A549 (cell line): ENCODE measurements around the gene ELMO3. TPM values are rescaled to one million over a fixed set of nuclear protein-coding genes. Genes with fewer than 3 reads are reported as not detected.

Source experiments
- ATAC-seq, 2 experiments: fragments of 200-7000 bp in 1 of 2; fragments of >200 bp in 1 of 2; cut with Nextera tagmentation in 1 of 2; cut with Tn5 transposase in 1 of 2; 3 replicates each; pipeline versions ENCODE4 v1.8.0 to v1.9.1; 2018 to 2020; ENCODE audit warnings: mild to moderate bottlenecking in 1 of 2, moderate library complexity in 1 of 2
- CTCF ChIA-PET: fragments of 300-600 bp; sonication (Branson Sonifier 250); formaldehyde crosslinking; extraction: SDS; loops from one replicate; lab custom pipeline; 2021; ENCODE audit warnings: antibody characterized with exemption, inconsistent platforms; lab: Yijun Ruan, JAX
- POLR2A ChIA-PET: fragments of 350-600 bp; formaldehyde crosslinking; extraction: SDS; loops from one replicate; lab custom pipeline; 2021; ENCODE audit warnings: antibody characterized with exemption, inconsistent platforms; lab: Yijun Ruan, JAX
- DNase-seq, 2 experiments: peaks; one replicate each; pipeline versions ENCODE4 v3.0.0 to v3.0.0-alpha.2; 2011 to 2016; ENCODE audit warnings: low read depth in 1 of 2, low spot score in 1 of 2
- FAIRE-seq: peaks from 2 replicates; lab custom pipeline; 2011; peaks lifted over from hg19 to GRCh38; lab: Jason Lieb, UNC
- H3K27ac ChIP-seq, 2 experiments: fragments of >200 bp; sonication (Bioruptor Twin); formaldehyde crosslinking; 3 replicates each; pipeline ENCODE4 v1.5.1; 2016 to 2017
- H3K4me1 ChIP-seq: fragments of >200 bp; sonication (Bioruptor Twin); formaldehyde crosslinking; 3 replicates; pipeline ENCODE4 v1.6.1; 2016
- H3K4me2 ChIP-seq: fragments of >200 bp; sonication (Bioruptor Twin); formaldehyde crosslinking; 3 replicates; pipeline ENCODE4 v1.6.1; 2016
- H3K4me3 ChIP-seq: fragments of >200 bp; sonication (Bioruptor Twin); formaldehyde crosslinking; 3 replicates; pipeline ENCODE4 v1.5.1; 2016
- H3K9me3 ChIP-seq: fragments of >200 bp; sonication (Bioruptor Twin); formaldehyde crosslinking; 3 replicates; pipeline ENCODE4 v1.6.1; 2016
- BCL3 ChIP-seq: fragments of >200 bp; sonication (Bioruptor Twin); formaldehyde crosslinking; IDR thresholded peaks from 3 replicates; pipeline ENCODE4 v1.6.1; 2016
- FOXS1 ChIP-seq: fragments of 250-450 bp; sonication (Bioruptor Pico); IDR thresholded peaks from 2 replicates; pipeline ENCODE4 v1.5.0; 2020; ENCODE audit warnings: mild to moderate bottlenecking, moderate library complexity
- HOXB13 ChIP-seq: fragments of 250-450 bp; sonication (Bioruptor Pico); IDR thresholded peaks from 2 replicates; pipeline ENCODE4 v1.5.0; 2020; ENCODE audit warnings: low read depth, mild to moderate bottlenecking, moderate library complexity
- HOXB5 ChIP-seq: fragments of 250-450 bp; sonication (Bioruptor Pico); IDR thresholded peaks from 2 replicates; pipeline ENCODE4 v1.5.0; 2020; ENCODE audit warnings: mild to moderate bottlenecking, moderate library complexity
- JUN ChIP-seq, 2 experiments: fragments of >200 bp; sonication (Bioruptor Twin); formaldehyde crosslinking; IDR thresholded peaks; 2 replicates in 1 of 2; 3 replicates in 1 of 2; pipeline ENCODE4 v1.6.1; 2016 to 2017
- MAX ChIP-seq: IDR thresholded peaks from 2 replicates; pipeline ENCODE4 v1.6.1; 2012
- MAZ ChIP-seq: fragments of 150-350 bp; IDR thresholded peaks from 2 replicates; pipeline ENCODE4 v1.6.1; 2014; ENCODE audit warnings: antibody characterized with exemption, low read depth, low read length, borderline replicate concordance
- NFE2L2 ChIP-seq: fragments of 150-350 bp; conservative IDR thresholded peaks from 2 replicates; pipeline ENCODE4 v1.6.1; 2014; ENCODE audit warnings: low read length
- NPAS2 ChIP-seq: fragments of 250-450 bp; sonication (Bioruptor Pico); IDR thresholded peaks from 2 replicates; pipeline ENCODE4 v1.8.0; 2022; ENCODE audit warnings: mild to moderate bottlenecking, moderate library complexity, borderline replicate concordance
- PBX3 ChIP-seq: IDR thresholded peaks from 2 replicates; pipeline ENCODE4 v1.6.1; 2012
- RAD21 ChIP-seq, 2 experiments: fragments of >200 bp in 1 of 2; sonication (Bioruptor Twin) in 1 of 2; formaldehyde crosslinking in 1 of 2; IDR thresholded peaks in 1 of 2; conservative IDR thresholded peaks in 1 of 2; 2 replicates in 1 of 2; 3 replicates in 1 of 2; pipeline ENCODE4 v1.6.1; 2012 to 2018; ENCODE audit warnings: inconsistent platforms in 1 of 2
- RARB ChIP-seq: fragments of 250-450 bp; sonication (Bioruptor Pico); IDR thresholded peaks from 2 replicates; pipeline ENCODE4 v1.8.0; 2021; ENCODE audit warnings: mild to moderate bottlenecking, moderate library complexity
- SMC3 ChIP-seq: fragments of >200 bp; sonication (Bioruptor Twin); formaldehyde crosslinking; IDR thresholded peaks from 3 replicates; pipeline ENCODE4 v1.6.1; 2018; ENCODE audit warnings: inconsistent platforms
- ZFP36 ChIP-seq: fragments of 450-650 bp; IDR thresholded peaks from 2 replicates; pipeline ENCODE4 v1.6.1; 2014; ENCODE audit warnings: borderline replicate concordance; ENCODE audit not compliant: partially characterized antibody
- ZNF302 ChIP-seq: fragments of 250-450 bp; sonication (Bioruptor Pico); IDR thresholded peaks from 2 replicates; pipeline ENCODE4 v1.9.0; 2021; ENCODE audit warnings: inconsistent platforms, mild to moderate bottlenecking, moderate library complexity
- ZSCAN20 ChIP-seq: fragments of 250-450 bp; sonication (Bioruptor Pico); IDR thresholded peaks from 2 replicates; pipeline ENCODE4 v1.8.0; 2022; ENCODE audit warnings: mild to moderate bottlenecking, moderate library complexity
- WGBS: methylation state at CpG from one replicate; pipeline ENCODE4 v1.1.6; 2017; ENCODE audit errors: missing lambda C conversion rate; 5-methylcytosine and 5-hydroxymethylcytosine counted together
- polyA plus RNA-seq, 4 experiments: library from polyadenylated mRNA; depleted of rRNA in 3 of 4; stranded (reverse); fragments of >200 nt; fragmentation: RNase III in 1 of 4; extraction: RNeasy Plus Mini Kit Qiagen cat#74134 plus additional on column Dnase treatment in 1 of 4; gene quantifications; 2 replicates in 3 of 4; 3 replicates in 1 of 4; pipeline ENCODE4 v1.2.3, GENCODE V29; 2011 to 2017
- TF ChIP-seq, protein P1 (sequence below): fragments of 250-450 bp; sonication (Bioruptor Pico); IDR thresholded peaks from 2 replicates; pipeline ENCODE4 v1.5.0; 2021; ENCODE audit warnings: mild to moderate bottlenecking, moderate library complexity, borderline replicate concordance
- TF ChIP-seq, protein P2 (sequence below): fragments of >200 bp; sonication (Bioruptor Twin); formaldehyde crosslinking; IDR thresholded peaks from 3 replicates; pipeline ENCODE4 v1.5.1; 2016

ELMO3 gene
- polyA plus RNA-seq, 2 of the 4 experiments (the other 2 are of a cell fraction), result 0.62 to 1.4 TPM

DNA sequence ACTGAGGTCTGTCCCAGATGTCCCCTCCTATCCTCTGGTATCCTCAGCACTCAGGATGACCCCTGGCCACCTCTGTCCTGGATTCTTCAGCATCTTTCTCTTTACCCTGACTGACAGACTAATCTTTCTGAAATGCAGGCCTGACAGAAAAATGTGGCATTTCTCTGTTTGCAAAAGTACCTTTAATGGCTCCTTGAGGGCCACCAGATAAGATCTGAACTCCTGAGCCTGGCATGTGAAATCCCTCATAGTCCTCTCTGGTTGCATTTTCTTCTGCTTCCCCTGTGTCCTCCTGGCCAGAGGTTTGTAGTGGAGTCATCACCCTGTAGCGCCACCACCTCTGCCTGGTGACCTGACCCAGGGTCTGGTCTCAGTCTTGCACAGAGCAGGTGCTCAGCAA lies 2.0 kb upstream of the ELMO3 start:
- DNase-seq (no peak), ATAC-seq (no peak), FAIRE-seq (no peak)
- POLR2A ChIA-PET, result no interaction called here
- no peak overlapping the region for H3K4me2 ChIP-seq
- H3K9me3 ChIP-seq, result no peaks in the 10 kb centered on the region
- H3K4me1 ChIP-seq, result peaks cover 22% of the 10 kb centered on the region
- CTCF ChIA-PET, result interaction anchor here (0.6 to 10.3 kb wide), 10 partner anchors 8 to 281 kb away, joined by 3 to 105 read pairs (median 8); partner anchors contain the start of genes EXOC3L1, FBXL8, FHOD1 and TRADD
- no peak for TF ChIP-seq FOXS1 (CRISPR knock-in tag)
- no peak for TF ChIP-seq MAX
- no peak for TF ChIP-seq PBX3
- H3K27ac ChIP-seq, result no peak overlapping the region
- no peak overlapping the region for H3K4me3 ChIP-seq
- WGBS, result 92% methylated on average over 1 of the region's 1 CpG

GRCh38 chr16:67197704-67198103 lies 1.2 kb upstream of the ELMO3 start:
- CTCF ChIA-PET, result interaction anchor here (0.6 to 10.3 kb wide), 28 partner anchors 9 to 532 kb away, joined by 3 to 105 read pairs (median 6); partner anchors contain the start of genes EXOC3L1, FBXL8, FHOD1 and TMEM208
- FAIRE-seq (no peak), ATAC-seq (peak in 1 of 2 experiments; percentile 2; a peak in 1 of 6 replicates), DNase-seq (no peak)
- no peaks in the 10 kb centered on the region for H3K9me3 ChIP-seq
- no peak overlapping the region for H3K27ac ChIP-seq
- H3K4me2 ChIP-seq, result no peak overlapping the region
- WGBS, result 75% methylated on average over 6 of the region's 6 CpGs
- peaks cover 22% of the 10 kb centered on the region for H3K4me1 ChIP-seq
- POLR2A ChIA-PET, result interaction anchor here (0.6 to 1.6 kb wide), 4 partner anchors 10 to 48 kb away, joined by 3 to 5 read pairs (median 4); partner anchors contain the start of gene TMEM208
- no peak overlapping the region for H3K4me3 ChIP-seq
- TF ChIP-seq HOXB13 (no peak), RARB (CRISPR knock-in tag) (no peak), HOXB5 (CRISPR knock-in tag) (no peak), PBX3 (no peak), NPAS2 (CRISPR knock-in tag) (no peak), MAZ (no peak), BCL3 (no peak), ZNF302 (no peak), ZFP36 (no peak), ZSCAN20 (CRISPR knock-in tag) (no peak)
- TF ChIP-seq, protein P1, sequence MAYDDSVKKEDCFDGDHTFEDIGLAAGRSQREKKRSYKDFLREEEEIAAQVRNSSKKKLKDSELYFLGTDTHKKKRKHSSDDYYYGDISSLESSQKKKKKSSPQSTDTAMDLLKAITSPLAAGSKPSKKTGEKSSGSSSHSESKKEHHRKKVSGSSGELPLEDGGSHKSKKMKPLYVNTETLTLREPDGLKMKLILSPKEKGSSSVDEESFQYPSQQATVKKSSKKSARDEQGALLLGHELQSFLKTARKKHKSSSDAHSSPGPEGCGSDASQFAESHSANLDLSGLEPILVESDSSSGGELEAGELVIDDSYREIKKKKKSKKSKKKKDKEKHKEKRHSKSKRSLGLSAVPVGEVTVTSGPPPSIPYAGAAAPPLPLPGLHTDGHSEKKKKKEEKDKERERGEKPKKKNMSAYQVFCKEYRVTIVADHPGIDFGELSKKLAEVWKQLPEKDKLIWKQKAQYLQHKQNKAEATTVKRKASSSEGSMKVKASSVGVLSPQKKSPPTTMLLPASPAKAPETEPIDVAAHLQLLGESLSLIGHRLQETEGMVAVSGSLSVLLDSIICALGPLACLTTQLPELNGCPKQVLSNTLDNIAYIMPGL (CRISPR knock-in tag), result no peak

GRCh38 chr16:67198238-67198734 lies 645 bp upstream of the ELMO3 start:
- TF ChIP-seq NFE2L2 (no peak), RAD21 (conservative IDR thresholded peaks at IDR 0.05 in 1 of 2, IDR thresholded peaks at IDR 0.05 in 1 of 2) (peak; percentile 44 to 47; a peak in 3 of 5 replicates), JUN (IDR thresholded peaks at IDR 0.05) (peak in 1 of 2 experiments; percentile 40; a peak in 2 of 5 replicates), SMC3 (peak; percentile 49)
- TF ChIP-seq, protein P2, sequence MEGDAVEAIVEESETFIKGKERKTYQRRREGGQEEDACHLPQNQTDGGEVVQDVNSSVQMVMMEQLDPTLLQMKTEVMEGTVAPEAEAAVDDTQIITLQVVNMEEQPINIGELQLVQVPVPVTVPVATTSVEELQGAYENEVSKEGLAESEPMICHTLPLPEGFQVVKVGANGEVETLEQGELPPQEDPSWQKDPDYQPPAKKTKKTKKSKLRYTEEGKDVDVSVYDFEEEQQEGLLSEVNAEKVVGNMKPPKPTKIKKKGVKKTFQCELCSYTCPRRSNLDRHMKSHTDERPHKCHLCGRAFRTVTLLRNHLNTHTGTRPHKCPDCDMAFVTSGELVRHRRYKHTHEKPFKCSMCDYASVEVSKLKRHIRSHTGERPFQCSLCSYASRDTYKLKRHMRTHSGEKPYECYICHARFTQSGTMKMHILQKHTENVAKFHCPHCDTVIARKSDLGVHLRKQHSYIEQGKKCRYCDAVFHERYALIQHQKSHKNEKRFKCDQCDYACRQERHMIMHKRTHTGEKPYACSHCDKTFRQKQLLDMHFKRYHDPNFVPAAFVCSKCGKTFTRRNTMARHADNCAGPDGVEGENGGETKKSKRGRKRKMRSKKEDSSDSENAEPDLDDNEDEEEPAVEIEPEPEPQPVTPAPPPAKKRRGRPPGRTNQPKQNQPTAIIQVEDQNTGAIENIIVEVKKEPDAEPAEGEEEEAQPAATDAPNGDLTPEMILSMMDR, result peak; percentile 76
- ChIA-PET CTCF (interaction anchor here (0.6 to 10.3 kb wide), 29 partner anchors 10 to 411 kb away, joined by 3 to 105 read pairs (median 5); partner anchors contain the start of genes ATP6V0D1, EXOC3L1, FBXL8 and FHOD1), POLR2A (interaction anchor here (0.6 to 1.6 kb wide), 4 partner anchors 10 to 48 kb away, joined by 3 to 5 read pairs (median 4); partner anchors contain the start of gene TMEM208)
- 66% methylated on average over 11 of the region's 12 CpGs for WGBS
- peak; percentile 76 to 89 for ATAC-seq
- no peak for FAIRE-seq
- peak; percentile 66 to 93 for DNase-seq
- peaks cover 19% of the 10 kb centered on the region for H3K4me1 ChIP-seq
- no peak overlapping the region for H3K4me3 ChIP-seq
- H3K9me3 ChIP-seq, result no peaks in the 10 kb centered on the region
- no peak overlapping the region for H3K27ac ChIP-seq
- H3K4me2 ChIP-seq, result no peak overlapping the region
